LoVo (cell line): Measurements from ENCODE around the gene PPIF.

Source experiments
- DNase-seq: peaks from one replicate; pipeline ENCODE4 v3.0.0-alpha.2; 2016; ENCODE audit warnings: low spot score

PPIF gene

DNA sequence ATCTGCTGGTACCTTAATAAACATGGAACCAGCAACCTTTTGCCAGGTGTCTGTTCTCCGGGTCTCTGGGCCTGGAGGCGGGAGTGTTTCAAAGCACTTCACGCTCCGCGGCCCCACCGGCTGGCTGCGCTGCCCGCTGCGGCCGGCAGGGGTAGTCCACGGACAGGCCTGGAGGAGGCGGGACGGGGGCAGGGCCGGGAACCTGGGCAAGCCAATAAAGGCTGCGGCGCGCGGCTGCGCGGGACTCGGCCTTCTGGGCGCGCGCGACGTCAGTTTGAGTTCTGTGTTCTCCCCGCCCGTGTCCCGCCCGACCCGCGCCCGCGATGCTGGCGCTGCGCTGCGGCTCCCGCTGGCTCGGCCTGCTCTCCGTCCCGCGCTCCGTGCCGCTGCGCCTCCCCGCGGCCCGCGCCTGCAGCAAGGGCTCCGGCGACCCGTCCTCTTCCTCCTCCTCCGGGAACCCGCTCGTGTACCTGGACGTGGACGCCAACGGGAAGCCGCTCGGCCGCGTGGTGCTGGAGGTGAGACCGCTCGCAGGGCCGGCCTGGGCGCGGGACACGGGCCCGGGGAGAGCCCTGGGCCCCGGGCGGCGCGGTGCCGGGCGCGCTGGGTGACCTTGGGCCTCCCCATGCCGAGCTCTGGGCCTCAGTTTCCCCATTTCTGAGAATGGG lies at the start of gene PPIF:
TSS of gene PPIF (plus strand) at position 244 of the 668 bp plus-strand sequence. CDS start at position 324, 80 bp downstream.
- peak; percentile 89 for DNase-seq

GRCh38 chr10:79298403-79299244 lies 48.6 kb upstream of the PPIF start:
- peak; percentile 82 for DNase-seq

GRCh38 chr10:79299397-79300241 lies 47.6 kb upstream of the PPIF start:
- no peak for DNase-seq

- DNase-seq: no peak
Observed at GRCh38 chr10:79300711-79301110, 46.6 kb upstream of the PPIF start.

- DNase-seq: no peak
Observed at GRCh38 chr10:79301754-79302530, 45.3 kb upstream of the PPIF start.

- no peak for DNase-seq
Observed at GRCh38 chr10:79303631-79304478, 43.4 kb upstream of the PPIF start.

DNA sequence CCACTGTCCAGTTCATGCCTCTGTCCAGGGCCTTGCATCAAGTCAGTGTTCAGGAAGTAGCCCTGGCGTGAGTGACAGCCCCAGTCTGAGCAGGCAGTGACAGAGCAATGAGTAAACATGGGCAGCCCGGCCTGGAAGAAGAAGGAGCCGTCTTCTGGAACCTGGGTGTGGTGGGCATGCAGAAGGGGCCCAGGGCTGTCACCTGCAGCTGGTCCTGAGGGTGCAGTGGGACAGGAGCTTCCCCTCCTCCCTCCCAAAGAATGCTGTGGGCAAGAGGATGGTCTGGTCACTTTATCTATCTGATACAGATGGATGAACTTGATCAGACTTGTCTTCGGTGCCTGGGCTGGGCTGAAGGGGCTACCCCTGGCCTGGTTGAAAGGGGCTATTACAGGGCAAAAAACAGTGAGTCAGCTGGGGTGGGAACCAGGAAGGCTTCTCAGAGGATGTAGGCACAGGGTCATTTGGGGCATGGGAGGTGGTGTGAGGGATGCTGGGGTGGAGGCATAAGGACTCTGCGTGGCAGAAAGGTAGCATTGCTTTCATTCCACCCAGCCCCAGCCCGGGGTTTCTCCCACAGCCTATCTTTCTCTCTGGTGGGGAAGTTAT lies 42.7 kb upstream of the PPIF start:
- DNase-seq: no peak

- DNase-seq: no peak
Observed at GRCh38 chr10:79305515-79305914, 41.8 kb upstream of the PPIF start.

- no peak for DNase-seq
Observed at GRCh38 chr10:79305988-79306387, 41.3 kb upstream of the PPIF start.

- no peak for DNase-seq
Observed at GRCh38 chr10:79306644-79307220, 40.5 kb upstream of the PPIF start.

- DNase-seq: no peak
Observed at GRCh38 chr10:79308016-79308415, 39.3 kb upstream of the PPIF start.

DNA sequence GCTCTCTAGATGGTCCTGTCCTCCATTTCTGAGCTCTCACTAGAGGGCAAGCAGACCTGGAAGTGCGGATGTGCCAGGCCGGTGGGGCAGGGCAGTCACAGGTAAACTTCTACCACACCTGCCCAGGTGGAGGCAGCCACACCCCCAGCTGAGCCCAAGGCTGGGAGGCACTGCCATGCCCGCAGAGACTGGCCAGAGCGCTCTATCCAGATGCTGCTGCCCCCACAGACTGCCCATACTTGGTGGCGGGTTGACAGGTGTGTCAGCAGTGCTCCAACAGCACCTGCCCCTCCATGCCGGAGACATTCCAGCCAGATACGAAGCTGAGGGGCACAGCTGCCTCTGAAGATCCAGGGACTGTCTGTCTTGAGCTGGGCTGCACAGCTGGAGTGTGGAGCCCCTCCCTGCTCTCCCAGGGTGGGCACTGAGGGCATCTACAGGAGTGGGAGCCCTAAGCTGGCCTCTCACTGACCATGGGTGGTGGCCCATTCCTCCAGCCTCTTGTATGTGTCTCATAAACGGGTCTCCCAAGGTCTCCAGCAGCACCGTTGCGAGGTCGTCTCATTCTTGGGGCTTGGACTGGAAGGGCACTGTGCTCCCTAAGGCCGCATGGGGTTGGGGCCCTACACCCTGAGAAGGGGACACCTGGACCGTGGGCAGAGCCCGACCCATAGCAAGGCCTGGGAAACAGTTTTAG lies 38.2 kb upstream of the PPIF start:
- no peak for DNase-seq

DNA sequence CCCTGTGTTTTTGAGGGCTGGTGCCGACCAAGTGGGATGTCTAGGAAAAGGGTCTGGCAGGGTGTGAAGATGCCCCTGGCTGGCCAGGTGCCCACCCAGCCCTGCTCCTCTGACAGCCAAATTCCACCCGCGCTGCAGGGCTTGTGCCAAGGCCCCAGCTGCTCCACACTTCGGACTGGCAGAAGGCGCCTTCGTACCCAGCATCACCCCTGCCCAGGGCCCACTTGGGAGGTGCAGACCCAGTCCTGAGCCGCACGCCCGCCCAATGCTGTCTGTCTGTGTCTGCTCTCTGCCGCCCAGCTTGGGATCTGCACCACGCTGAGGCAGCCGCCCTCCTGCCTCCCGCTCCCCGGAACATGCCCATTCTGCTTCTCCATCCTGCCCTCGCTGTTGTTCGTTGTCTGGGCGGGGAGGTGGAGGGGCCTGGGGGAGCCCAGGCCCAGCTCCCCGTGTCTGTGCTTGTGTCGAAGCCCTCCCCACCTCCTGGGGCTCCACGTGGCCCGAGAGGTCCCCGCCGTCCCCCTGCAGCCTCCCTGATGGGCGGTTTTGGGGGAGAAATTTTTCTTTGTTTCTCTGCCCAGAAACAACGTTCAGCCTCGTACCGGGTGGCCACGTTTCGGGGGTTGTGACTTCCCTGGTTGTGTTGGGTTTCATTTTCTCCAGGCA lies 36.9 kb upstream of the PPIF start:
- no peak for DNase-seq

GRCh38 chr10:79310911-79311573 lies 36.2 kb upstream of the PPIF start:
- DNase-seq: no peak

- DNase-seq: no peak
Observed at GRCh38 chr10:79311581-79312407, 35.5 kb upstream of the PPIF start.

GRCh38 chr10:79312601-79313187 lies 34.6 kb upstream of the PPIF start:
- DNase-seq: no peak

DNA sequence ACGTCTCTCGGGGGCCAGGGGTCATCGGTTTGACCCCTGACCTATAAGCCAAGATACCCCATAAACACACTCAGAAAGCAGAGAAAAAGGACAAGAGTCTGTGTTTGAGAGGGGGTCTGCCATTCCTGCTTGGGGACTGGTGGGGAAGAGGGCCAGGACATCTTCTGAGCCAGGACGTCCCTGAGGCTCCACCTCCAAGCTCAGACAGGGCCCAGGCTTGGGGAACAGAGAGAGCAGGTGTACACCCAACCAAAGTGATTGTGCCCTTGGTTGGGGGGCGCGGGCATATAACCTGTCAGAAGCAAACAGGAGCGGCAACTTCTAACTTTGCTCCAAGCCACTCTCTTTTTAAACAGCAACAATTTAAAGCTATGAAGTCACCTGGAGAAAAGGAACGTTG lies 33.9 kb upstream of the PPIF start:
- no peak for DNase-seq
